ENCODE measurements around the gene KCNIP3. TPM values are rescaled to one million over a fixed set of nuclear protein-coding genes. Genes with fewer than 3 reads are reported as not detected.
A peak's percentile ranks its signal among the peaks of the same experiment; 100 is the strongest.
"Not testable (repeated sequence)": the region's sequence is repeated elsewhere in the genome, so short reads cannot be mapped to it uniquely, and the experiment has no call there.

KCNIP3 gene
- 2.6 and 5.5 TPM in 2 replicates for total RNA-seq (2014; rRNA removed; shearing (Covaris generic))

DNA sequence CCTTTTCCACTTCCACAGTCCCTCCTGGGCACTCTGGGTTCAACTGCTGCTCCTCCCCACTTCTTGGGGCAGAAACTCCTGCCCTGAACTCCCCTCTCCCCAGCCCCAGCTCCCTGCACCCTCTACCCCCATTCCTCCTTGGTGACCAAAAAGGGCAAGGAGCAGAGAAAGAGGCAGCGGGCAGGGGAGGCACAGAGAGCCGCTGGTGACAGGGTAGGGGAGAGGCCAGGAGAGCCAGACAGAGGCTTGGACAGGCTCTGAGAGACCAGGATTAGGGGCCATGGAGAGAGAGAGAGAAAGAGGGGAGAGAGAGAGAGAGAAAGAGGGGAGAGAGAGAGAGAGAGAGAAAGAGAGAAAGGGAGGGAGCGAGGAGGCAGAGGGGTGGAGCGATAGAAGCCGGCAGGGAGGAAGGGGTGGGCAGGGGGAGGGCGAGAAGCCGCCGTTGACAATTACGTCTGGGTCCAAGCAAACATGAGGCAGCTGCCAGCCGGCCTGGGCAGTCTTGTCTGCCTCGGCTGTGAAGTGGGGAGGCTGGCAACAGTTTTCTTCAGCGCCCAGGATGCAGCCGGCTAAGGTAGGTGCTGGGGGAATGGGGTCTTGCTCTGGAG, at the start of gene KCNIP3:
KCNIP3 (plus strand) TSS at position 468 of the 608 bp plus-strand sequence; CDS start at position 560, 92 bp downstream.
- DNase-seq (ENCODE audit: low read depth) = peak; percentile 25

DNA sequence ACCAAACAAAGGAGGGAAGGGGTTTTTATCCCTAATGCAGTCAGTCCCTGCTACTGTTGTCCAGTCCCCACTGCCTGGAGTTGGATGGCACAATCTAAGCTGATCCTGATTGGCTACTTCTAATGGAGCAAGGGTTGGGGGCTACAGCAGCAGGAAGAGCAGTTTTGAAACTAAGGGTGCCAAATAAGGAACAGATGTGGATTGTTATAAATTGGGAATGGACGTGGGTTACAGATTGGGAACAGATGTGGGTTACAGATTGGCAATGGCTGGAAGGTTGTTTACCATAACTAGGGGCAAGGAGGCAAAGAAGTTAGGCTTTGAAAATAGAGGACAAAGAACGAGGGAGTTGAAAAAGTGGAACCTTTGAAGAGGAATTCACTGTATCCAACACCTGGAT, 38.9 kb upstream of the KCNIP3 start:
- DNase-seq (ENCODE audit: low read depth) = no peak

GRCh38 chr2:95260028-95261023, 36.8 kb upstream of the KCNIP3 start:
- no peak for DNase-seq (ENCODE audit: low read depth)

DNA sequence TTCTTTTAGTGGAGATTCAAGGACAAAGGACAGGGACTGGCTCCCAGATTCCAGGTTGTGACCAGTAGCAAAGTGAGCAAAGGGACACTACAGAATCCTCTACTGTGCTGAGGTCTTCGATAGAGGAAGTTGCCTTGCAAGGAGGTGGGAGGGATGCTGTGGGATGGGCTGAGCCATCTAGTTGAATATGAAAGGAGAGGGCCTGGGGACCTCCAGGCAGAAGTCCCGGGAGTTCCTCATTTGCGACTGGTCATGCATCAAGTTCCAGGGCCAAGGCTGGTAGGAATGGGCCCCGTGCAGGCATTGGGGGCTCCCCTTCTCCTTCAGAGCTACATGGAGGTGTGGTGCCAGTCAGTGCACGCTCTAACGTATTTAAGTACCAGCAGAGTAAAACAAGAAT, 35.5 kb upstream of the KCNIP3 start:
- no peak for DNase-seq (ENCODE audit: low read depth)

- DNase-seq (ENCODE audit: low read depth) = no peak
These were observed 34.1 kb upstream of the KCNIP3 start for GRCh38 chr2:95262896-95263542.

- DNase-seq (ENCODE audit: low read depth) = peak; percentile 3
These were observed 32.5 kb upstream of the KCNIP3 start for GRCh38 chr2:95264624-95265023.

- peak; percentile 1 for DNase-seq (ENCODE audit: low read depth)
These were observed 32.0 kb upstream of the KCNIP3 start for GRCh38 chr2:95265182-95265581.

GRCh38 chr2:95266781-95267430, 30.2 kb upstream of the KCNIP3 start:
- peak; percentile 0 for DNase-seq (ENCODE audit: low read depth)

- DNase-seq (ENCODE audit: low read depth) = peak; percentile 7
These were observed 29.5 kb upstream of the KCNIP3 start for GRCh38 chr2:95267458-95268210.

DNA sequence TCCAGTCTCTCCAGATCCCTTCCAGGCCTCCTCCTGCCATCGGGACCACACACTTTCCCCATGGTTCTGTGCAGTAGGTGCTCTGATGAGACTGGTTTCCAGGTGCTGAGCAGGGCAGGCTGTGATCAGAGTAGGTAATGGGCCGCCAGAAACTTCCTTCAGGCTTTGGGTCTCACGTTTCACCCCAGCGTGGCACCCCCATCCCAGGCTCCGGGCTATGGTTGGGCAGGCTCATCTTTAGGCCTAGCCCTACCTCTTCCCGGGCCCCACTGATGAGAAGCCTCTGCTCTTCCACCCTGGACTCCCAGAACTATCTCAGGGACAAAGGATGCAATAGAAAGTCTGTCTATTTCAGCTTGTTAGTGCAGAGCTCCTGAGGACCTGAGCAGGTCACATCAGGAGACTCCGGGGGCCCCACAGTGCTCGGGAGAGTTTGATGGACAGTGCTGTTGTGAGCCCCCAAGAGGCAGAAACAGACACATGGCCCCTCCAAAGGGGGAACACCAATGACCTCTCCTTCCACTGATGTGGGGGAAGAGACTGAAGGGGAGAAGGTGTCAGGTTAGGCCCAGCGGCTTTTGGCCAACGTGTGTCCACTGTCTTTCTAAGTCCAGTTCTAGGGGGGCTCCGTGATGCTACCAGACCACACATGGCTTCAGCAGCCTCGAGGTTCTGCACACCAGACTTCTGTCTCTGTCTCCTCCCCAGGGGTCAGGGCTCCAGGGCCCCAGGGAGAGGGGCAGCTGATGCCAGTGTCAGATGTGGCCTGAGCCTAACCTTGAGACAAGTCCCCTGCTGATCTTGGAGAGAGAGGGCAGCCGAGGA, 28.7 kb upstream of the KCNIP3 start:
- DNase-seq (ENCODE audit: low read depth) = peak; percentile 0

DNA sequence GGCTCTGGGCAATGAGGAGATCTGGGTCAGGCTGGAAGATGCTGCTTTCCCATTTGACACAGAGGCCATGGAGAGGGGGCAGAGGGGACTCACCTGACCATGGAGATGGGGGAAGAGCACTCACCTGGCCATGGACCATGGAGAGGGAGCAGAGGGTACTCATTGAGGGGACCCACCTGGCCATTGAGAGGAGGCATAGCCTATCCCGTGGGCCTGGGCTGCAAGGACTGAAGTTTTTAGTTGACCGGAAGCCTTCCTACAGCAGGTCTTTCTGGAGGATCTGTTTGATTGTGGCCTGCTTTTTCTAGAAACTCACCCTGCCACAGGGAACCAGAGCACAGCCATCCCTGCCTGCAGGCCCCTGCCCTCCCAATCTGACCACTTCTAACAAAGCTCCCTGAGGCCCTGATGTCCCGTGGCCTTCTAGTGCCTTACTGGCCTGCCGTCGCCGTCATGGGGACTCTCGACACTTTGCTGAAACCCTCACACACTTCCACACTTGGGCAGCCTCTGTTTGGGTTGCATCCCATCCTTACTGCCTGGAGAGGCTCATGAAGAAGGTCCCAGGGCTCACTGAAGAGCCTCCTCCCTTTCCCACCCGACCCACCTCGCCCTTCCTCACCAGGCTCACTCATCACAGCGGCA, 28.0 kb upstream of the KCNIP3 start:
- peak; percentile 0 for DNase-seq (ENCODE audit: low read depth)

- DNase-seq (ENCODE audit: low read depth) = not testable (repeated sequence)
These were observed 27.4 kb upstream of the KCNIP3 start for GRCh38 chr2:95269745-95270144.

DNA sequence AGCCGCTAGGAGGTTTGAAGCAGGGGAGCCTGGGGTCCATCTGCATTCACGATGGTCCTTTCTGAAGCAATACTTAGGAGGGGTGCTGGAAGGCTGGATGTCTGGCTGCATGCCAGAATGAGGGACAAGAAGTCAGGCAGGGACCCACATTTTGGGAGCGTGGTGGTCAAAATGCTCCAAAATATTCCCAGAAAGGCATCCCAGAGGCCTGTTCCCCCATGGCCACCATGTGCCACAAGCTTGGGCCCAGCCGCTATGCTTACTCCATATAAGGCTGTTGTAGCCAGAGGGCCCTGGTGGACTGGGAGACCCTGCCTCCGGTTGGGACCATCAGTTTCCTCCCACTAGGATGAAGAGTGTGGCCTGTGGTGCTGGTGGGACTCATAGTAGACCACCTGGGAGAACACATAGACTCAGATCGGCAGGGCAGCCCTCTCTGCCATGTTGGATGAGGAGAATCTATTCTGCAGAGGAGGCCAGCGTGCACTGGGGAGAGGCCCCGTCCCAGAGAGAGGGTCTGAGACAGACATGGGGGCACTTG, 26.5 kb upstream of the KCNIP3 start:
- DNase-seq (ENCODE audit: low read depth) = peak; percentile 0

GRCh38 chr2:95271381-95271971, 25.7 kb upstream of the KCNIP3 start:
- no peak for DNase-seq (ENCODE audit: low read depth)

DNA sequence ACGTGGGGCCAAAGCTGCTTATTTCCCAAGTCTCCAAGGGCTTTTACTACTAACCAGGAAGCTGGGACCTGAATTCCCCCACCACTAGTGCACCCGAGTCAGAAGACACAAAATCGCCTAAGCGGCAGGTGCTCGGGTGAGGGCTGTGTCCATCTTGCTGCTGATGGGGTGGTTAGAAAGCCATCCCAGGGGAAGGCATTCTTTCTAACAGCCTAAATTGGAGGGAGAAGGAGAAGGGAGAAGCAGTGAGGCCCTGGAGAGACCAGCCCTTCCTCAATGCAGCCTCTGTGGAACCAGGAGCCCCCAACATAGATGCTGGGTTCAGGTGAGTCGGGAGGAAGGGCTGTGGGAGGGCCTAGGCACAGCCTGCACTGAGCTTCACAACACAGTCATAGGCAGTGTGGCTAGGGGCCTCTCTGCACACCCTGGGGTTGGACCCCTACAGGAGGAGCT, 24.8 kb upstream of the KCNIP3 start:
- DNase-seq (ENCODE audit: low read depth) = no peak

- no peak for DNase-seq (ENCODE audit: low read depth)
These were observed 24.4 kb upstream of the KCNIP3 start for GRCh38 chr2:95272781-95273180.

- DNase-seq (ENCODE audit: low read depth) = no peak
These were observed 23.4 kb upstream of the KCNIP3 start for GRCh38 chr2:95273566-95274290.

Data from Daoy (cell line).